HEK293 (cell line): ENCODE results near the gene BRCA2.

Experiments
- CTCF ChIA-PET: fragments of 350-600 bp; formaldehyde crosslinking; extraction: SDS; loops from one replicate; lab custom pipeline; 2021; ENCODE audit warnings: antibody characterized with exemption; lab: Yijun Ruan, JAX
- POLR2A ChIA-PET: fragments of 300-600 bp; formaldehyde crosslinking; extraction: SDS; loops from one replicate; lab custom pipeline; 2020; ENCODE audit warnings: antibody characterized with exemption, inconsistent platforms; lab: Yijun Ruan, JAX
- H3K27ac ChIP-seq: fragments of 200-500 bp; sonication (Bioruptor generic); 2 replicates; pipeline ENCODE4 v1.5.1; 2014; ENCODE audit warnings: low read depth, low read length, control low read depth, inconsistent platforms; ENCODE audit errors: extremely low read depth
- H3K36me3 ChIP-seq, 2 experiments: fragments of 200-500 bp in 1 of 2; sonication (Bioruptor generic) in 1 of 2; 1 replicate in 1 of 2; 2 replicates in 1 of 2; pipeline ENCODE4 v1.5.1; 2014 to 2017; ENCODE audit warnings: inconsistent platforms in 2 of 2, low read length in 2 of 2; ENCODE audit not compliant: control insufficient read depth in 2 of 2, insufficient read depth in 1 of 2
- H3K4me1 ChIP-seq: fragments of 200-500 bp; sonication (Bioruptor generic); 2 replicates; pipeline ENCODE4 v1.5.1; 2014; ENCODE audit warnings: mild to moderate bottlenecking, low read length, inconsistent platforms; ENCODE audit not compliant: control insufficient read depth, insufficient read depth
- H3K4me3 ChIP-seq: 2 replicates; pipeline ENCODE4 v1.5.1; 2011; ENCODE audit warnings: low read depth, mild to moderate bottlenecking, control low read depth, low read length, moderate library complexity
- H3K9me3 ChIP-seq: fragments of 200-500 bp; sonication (Bioruptor generic); 2 replicates; pipeline ENCODE4 v1.5.1; 2014; ENCODE audit warnings: low read depth, low read length, inconsistent platforms; ENCODE audit not compliant: control insufficient read depth, insufficient read depth
- OSR2 ChIP-seq: fragments of 450-650 bp; formaldehyde crosslinking; IDR thresholded peaks from 2 replicates; pipeline ENCODE4 v1.5.1; 2016; ENCODE audit warnings: missing biosample characterization, missing genetic modification characterization
- PRDM4 ChIP-seq: fragments of 450-650 bp; formaldehyde crosslinking; IDR thresholded peaks from 2 replicates; pipeline ENCODE4 v1.5.1; 2017; ENCODE audit warnings: missing biosample characterization, missing genetic modification characterization
- TCF7L2 ChIP-seq: IDR thresholded peaks from 2 replicates; pipeline ENCODE4 v1.6.1; 2011; ENCODE audit warnings: low read depth, mild to moderate bottlenecking, inconsistent platforms, low read length, moderate library complexity, borderline replicate concordance
- YY2 ChIP-seq: fragments of 450-650 bp; formaldehyde crosslinking; IDR thresholded peaks from 2 replicates; pipeline ENCODE4 v1.5.1; 2016; ENCODE audit warnings: missing biosample characterization, missing genetic modification characterization
- ZBTB48 ChIP-seq: fragments of 450-650 bp; formaldehyde crosslinking; IDR thresholded peaks from 2 replicates; pipeline ENCODE4 v1.5.1; 2016; ENCODE audit warnings: missing biosample characterization, missing genetic modification characterization
- ZNF175 ChIP-seq: fragments of 450-650 bp; formaldehyde crosslinking; IDR thresholded peaks from 2 replicates; pipeline ENCODE4 v1.5.1; 2016; ENCODE audit warnings: missing biosample characterization, missing genetic modification characterization
- ZNF19 ChIP-seq: fragments of 450-650 bp; formaldehyde crosslinking; IDR thresholded peaks from 2 replicates; pipeline ENCODE4; 2016; ENCODE audit warnings: missing biosample characterization, missing genetic modification characterization, low read depth
- ZNF302 ChIP-seq: fragments of 450-650 bp; formaldehyde crosslinking; IDR thresholded peaks from 2 replicates; pipeline ENCODE4 v1.5.1; 2016; ENCODE audit warnings: missing biosample characterization, missing genetic modification characterization, low read depth
- ZNF426 ChIP-seq: fragments of 450-650 bp; formaldehyde crosslinking; IDR thresholded peaks from 2 replicates; pipeline ENCODE4 v1.5.1; 2017; ENCODE audit warnings: missing biosample characterization, missing genetic modification characterization, mild to moderate bottlenecking, inconsistent platforms, moderate library complexity
- ZNF560 ChIP-seq: fragments of 450-650 bp; formaldehyde crosslinking; IDR thresholded peaks from 2 replicates; pipeline ENCODE4 v1.5.1; 2017; ENCODE audit warnings: missing biosample characterization, missing genetic modification characterization, borderline replicate concordance
- ZNF585B ChIP-seq: fragments of 450-650 bp; formaldehyde crosslinking; IDR thresholded peaks from 2 replicates; pipeline ENCODE4 v1.5.1; 2016; ENCODE audit warnings: missing biosample characterization, missing genetic modification characterization
- ZNF600 ChIP-seq: fragments of 450-650 bp; formaldehyde crosslinking; IDR thresholded peaks from 2 replicates; pipeline ENCODE4 v1.5.1; 2016; ENCODE audit warnings: missing biosample characterization, missing genetic modification characterization
- ZNF610 ChIP-seq: fragments of 450-650 bp; formaldehyde crosslinking; IDR thresholded peaks from 2 replicates; pipeline ENCODE4 v1.5.1; 2016; ENCODE audit warnings: missing biosample characterization, missing genetic modification characterization, borderline replicate concordance
- ZNF621 ChIP-seq: fragments of 450-650 bp; formaldehyde crosslinking; IDR thresholded peaks from 2 replicates; pipeline ENCODE4 v1.5.1; 2017; ENCODE audit warnings: missing biosample characterization, missing genetic modification characterization
- ZNF629 ChIP-seq: fragments of 450-650 bp; formaldehyde crosslinking; IDR thresholded peaks from 2 replicates; pipeline ENCODE4 v1.5.1; 2017; ENCODE audit warnings: missing biosample characterization, missing genetic modification characterization
- ZNF664 ChIP-seq: fragments of 450-650 bp; formaldehyde crosslinking; IDR thresholded peaks from 2 replicates; pipeline ENCODE4 v1.5.1; 2016; ENCODE audit warnings: missing biosample characterization, missing genetic modification characterization
- ZNF707 ChIP-seq: fragments of 450-650 bp; formaldehyde crosslinking; IDR thresholded peaks from 2 replicates; pipeline ENCODE4 v1.5.1; 2016; ENCODE audit warnings: missing biosample characterization, missing genetic modification characterization
- ZNF843 ChIP-seq: fragments of 450-650 bp; formaldehyde crosslinking; IDR thresholded peaks from 2 replicates; pipeline ENCODE4 v1.5.1; 2016; ENCODE audit warnings: missing biosample characterization, missing genetic modification characterization
- TF ChIP-seq, protein P1 (sequence below): fragments of 450-650 bp; formaldehyde crosslinking; IDR thresholded peaks from 2 replicates; pipeline ENCODE4 v1.5.1; 2016; ENCODE audit warnings: missing biosample characterization, missing genetic modification characterization
- TF ChIP-seq, protein P2 (sequence below): fragments of 450-650 bp; formaldehyde crosslinking; IDR thresholded peaks from 2 replicates; pipeline ENCODE4 v1.5.1; 2017; ENCODE audit warnings: missing biosample characterization, missing genetic modification characterization

The BRCA2 gene

GRCh38 chr13:32385410-32385809, 70.1 kb downstream of the BRCA2 start (continued):
- no peak for TF ChIP-seq ZNF302 (tag by site-specific recombination)
- TF ChIP-seq ZNF600 (tag by site-specific recombination) = no peak
- TF ChIP-seq ZNF707 (tag by site-specific recombination) = no peak

GRCh38 chr13:32390048-32390447, 74.7 kb downstream of the BRCA2 start:
- TF ChIP-seq, protein P1, sequence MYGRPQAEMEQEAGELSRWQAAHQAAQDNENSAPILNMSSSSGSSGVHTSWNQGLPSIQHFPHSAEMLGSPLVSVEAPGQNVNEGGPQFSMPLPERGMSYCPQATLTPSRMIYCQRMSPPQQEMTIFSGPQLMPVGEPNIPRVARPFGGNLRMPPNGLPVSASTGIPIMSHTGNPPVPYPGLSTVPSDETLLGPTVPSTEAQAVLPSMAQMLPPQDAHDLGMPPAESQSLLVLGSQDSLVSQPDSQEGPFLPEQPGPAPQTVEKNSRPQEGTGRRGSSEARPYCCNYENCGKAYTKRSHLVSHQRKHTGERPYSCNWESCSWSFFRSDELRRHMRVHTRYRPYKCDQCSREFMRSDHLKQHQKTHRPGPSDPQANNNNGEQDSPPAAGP (tag by site-specific recombination) = no peak
- no peak for TF ChIP-seq ZNF610 (tag by site-specific recombination)
- TF ChIP-seq ZNF843 (tag by site-specific recombination) = no peak
- TF ChIP-seq, protein P2, sequence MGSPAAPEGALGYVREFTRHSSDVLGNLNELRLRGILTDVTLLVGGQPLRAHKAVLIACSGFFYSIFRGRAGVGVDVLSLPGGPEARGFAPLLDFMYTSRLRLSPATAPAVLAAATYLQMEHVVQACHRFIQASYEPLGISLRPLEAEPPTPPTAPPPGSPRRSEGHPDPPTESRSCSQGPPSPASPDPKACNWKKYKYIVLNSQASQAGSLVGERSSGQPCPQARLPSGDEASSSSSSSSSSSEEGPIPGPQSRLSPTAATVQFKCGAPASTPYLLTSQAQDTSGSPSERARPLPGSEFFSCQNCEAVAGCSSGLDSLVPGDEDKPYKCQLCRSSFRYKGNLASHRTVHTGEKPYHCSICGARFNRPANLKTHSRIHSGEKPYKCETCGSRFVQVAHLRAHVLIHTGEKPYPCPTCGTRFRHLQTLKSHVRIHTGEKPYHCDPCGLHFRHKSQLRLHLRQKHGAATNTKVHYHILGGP (tag by site-specific recombination) = no peak
- no peak for TF ChIP-seq PRDM4 (tag by site-specific recombination)
- TF ChIP-seq ZNF629 (tag by site-specific recombination) = no peak
- no peak for TF ChIP-seq ZNF585B (tag by site-specific recombination)
- TF ChIP-seq ZNF175 (tag by site-specific recombination) = no peak
- no peak for TF ChIP-seq ZNF664 (tag by site-specific recombination)
- TF ChIP-seq TCF7L2 = no peak
- TF ChIP-seq ZNF426 (tag by site-specific recombination) = no peak
- no peak for TF ChIP-seq OSR2 (tag by site-specific recombination)
- no peak for TF ChIP-seq ZNF19
- TF ChIP-seq ZBTB48 = no peak
- TF ChIP-seq ZNF560 = no peak
- no peak for TF ChIP-seq YY2 (tag by site-specific recombination)
- ChIA-PET CTCF (interaction anchor here (0.6 to 1.0 kb wide), 2 partner anchors 25 to 1216 kb away, joined by 3 to 5 read pairs; no protein-coding TSS in a partner anchor), POLR2A (no interaction called here)
- no peak overlapping the region for H3K27ac ChIP-seq
- peaks cover 0 to 14% of the 10 kb centered on the region in 2 experiments; a peak in 1 of 3 replicates for H3K36me3 ChIP-seq
- H3K9me3 ChIP-seq = no peaks in the 10 kb centered on the region
- H3K4me1 ChIP-seq = no peaks in the 10 kb centered on the region
- H3K4me3 ChIP-seq = no peak overlapping the region

GRCh38 chr13:32390484-32390883, 75.2 kb downstream of the BRCA2 start:
- ChIA-PET POLR2A (no interaction called here), CTCF (interaction anchor here (0.6 to 1.0 kb wide), 3 partner anchors 24 to 1217 kb away, joined by 3 to 5 read pairs (median 3); no protein-coding TSS in a partner anchor)
- Histone ChIP-seq H3K4me3 (no peak overlapping the region), H3K36me3 (peaks cover 0 to 10% of the 10 kb centered on the region in 2 experiments; a peak in 1 of 3 replicates)
- TF ChIP-seq ZNF621 (tag by site-specific recombination) = no peak
- TF ChIP-seq, all 188 proteins: peak for 0
- Histone ChIP-seq H3K9me3 (no peaks in the 10 kb centered on the region), H3K4me1 (no peaks in the 10 kb centered on the region), H3K27ac (no peak overlapping the region)
